Mammary epithelial cell (primary cell): Measurements from ENCODE around the gene PAPPA2.

Experiments used
- CTCF ChIP-seq, 2 donors: IDR thresholded peaks in 1 of 2; conservative IDR thresholded peaks in 1 of 2; 2 replicates each; pipeline ENCODE4 v1.5.1; 2011 to 2012; ENCODE audit warnings: inconsistent platforms in 2 of 2, low read length in 2 of 2, mild to moderate bottlenecking in 2 of 2, control low read depth in 1 of 2, low read depth in 1 of 2; ENCODE audit not compliant: insufficient read depth in 1 of 2; ENCODE audit errors: extremely low read depth in 1 of 2
- EZH2 ChIP-seq: IDR thresholded peaks from 2 replicates; pipeline ENCODE4 v1.6.1; 2012; ENCODE audit warnings: low read length, inconsistent platforms, borderline replicate concordance

GRCh38 chr1:176785056-176785455, 322.1 kb downstream of the PAPPA2 start:
- TF ChIP-seq CTCF (conservative IDR thresholded peaks at IDR 0.05 in 1 of 2, IDR thresholded peaks at IDR 0.05 in 1 of 2; ENCODE audit: extremely low read depth in 1 of 2, insufficient read depth in 1 of 2, low read depth in 1 of 2, low read length in 2 of 2): no peak
- no peak for TF ChIP-seq EZH2
